NT2/D1 (cell line): ENCODE data around the gene CSRP1.

ENCODE experiments used
- YY1 ChIP-seq: IDR thresholded peaks from 2 replicates; pipeline ENCODE4 v1.6.1; 2011; ENCODE audit not compliant: insufficient read length, insufficient read depth
- ZNF274 ChIP-seq: IDR thresholded peaks from 2 replicates; pipeline ENCODE4 v1.6.1; 2011; ENCODE audit warnings: mild to moderate bottlenecking, low read depth, low read length

- TF ChIP-seq YY1 (no peak), ZNF274 (no peak)
These were observed 24.9 kb upstream of the CSRP1 start for GRCh38 chr1:201531551-201532425.
